GM19328 (cell line): ENCODE measurements around the gene DYNLL1.
A peak's percentile ranks its signal among the peaks of the same experiment; 100 is the strongest.
"Not testable (repeated sequence)": the region's sequence is repeated elsewhere in the genome, so short reads cannot be mapped to it uniquely, and the experiment has no call there.

ENCODE experiments used
- ATAC-seq: cut with Tn5 transposase; IDR thresholded peaks from one replicate; pipeline ENCODE4 v1.9.1; 2021; ENCODE audit warnings: mild to moderate bottlenecking, moderate library complexity; ENCODE audit not compliant: unreplicated experiment

DYNLL1 gene

GRCh38 chr12:120473807-120474615, 21.9 kb upstream of the DYNLL1 start:
- no peak for ATAC-seq

- ATAC-seq: no peak
Measured at GRCh38 chr12:120474616-120474960, 21.3 kb upstream of the DYNLL1 start.

- no peak for ATAC-seq
Measured at GRCh38 chr12:120475643-120476042, 20.3 kb upstream of the DYNLL1 start.

- ATAC-seq: no peak
Measured at GRCh38 chr12:120479458-120479857, 16.5 kb upstream of the DYNLL1 start.

GRCh38 chr12:120480211-120480610, 15.7 kb upstream of the DYNLL1 start:
- ATAC-seq: no peak

GRCh38 chr12:120481022-120481767, 14.7 kb upstream of the DYNLL1 start:
- ATAC-seq: no peak

- ATAC-seq: no peak
Measured at GRCh38 chr12:120483621-120484020, 12.3 kb upstream of the DYNLL1 start.

- no peak for ATAC-seq
Measured at GRCh38 chr12:120485961-120486881, 9.7 kb upstream of the DYNLL1 start.

GRCh38 chr12:120487552-120487951, 8.4 kb upstream of the DYNLL1 start:
- not testable (repeated sequence) for ATAC-seq

GRCh38 chr12:120488057-120488640, 7.8 kb upstream of the DYNLL1 start:
- no peak for ATAC-seq

GRCh38 chr12:120489018-120489417, 6.9 kb upstream of the DYNLL1 start:
- ATAC-seq: no peak

GRCh38 chr12:120490325-120490724, 5.6 kb upstream of the DYNLL1 start:
- no peak for ATAC-seq

GRCh38 chr12:120490833-120491512, 4.9 kb upstream of the DYNLL1 start:
- ATAC-seq: no peak

- ATAC-seq: peak; percentile 13
Measured at GRCh38 chr12:120495186-120495730, 655 bp upstream of the DYNLL1 start.

GRCh38 chr12:120496413-120497340, 764 bp downstream of the DYNLL1 start:
- ATAC-seq: no peak

GRCh38 chr12:120497524-120498150, 1.7 kb downstream of the DYNLL1 start:
- no peak for ATAC-seq

- ATAC-seq: no peak
Measured at GRCh38 chr12:120498870-120499515, 3.1 kb downstream of the DYNLL1 start.

- no peak for ATAC-seq
Measured at GRCh38 chr12:120500581-120500980, 4.7 kb downstream of the DYNLL1 start.
